Measurements from ENCODE around the gene C2orf68.

GRCh38 chr2:85575739-85576138 lies 36.1 kb downstream of the C2orf68 start:
- TF ChIP-seq CTCF (IDR thresholded peaks at IDR 0.05; ENCODE audit: borderline replicate concordance, extremely low read depth, low read length, poor library complexity, severe bottlenecking) (no peak), EZH2 (IDR thresholded peaks at IDR 0.05; ENCODE audit: borderline replicate concordance, low read depth, low read length, severe bottlenecking) (no peak)

Data from DND-41 (cell line).